T47D (cell line): ENCODE data around the gene GADL1.

Experiments
- DNase-seq, 2 experiments: peaks; one replicate each; pipeline versions ENCODE4 v3.0.0 to v3.0.0-alpha.2; 2011 to 2012; ENCODE audit warnings: low read depth in 1 of 2, low spot score in 1 of 2
- JUND ChIP-seq: IDR thresholded peaks from 2 replicates; pipeline ENCODE4 v1.6.1; 2012; ENCODE audit warnings: low read depth
- in situ Hi-C: cut with HindIII; loops from 2 replicates; pipeline ENCODE4 v1.10.0; 2016; ENCODE audit warnings: low sequenced_read_pairs, low pct_unique_long_range_greater_than_20kb

GADL1 gene

GRCh38 chr3:30777426-30778113 lies 116.9 kb downstream of the GADL1 start:
- TF ChIP-seq JUND, result no peak
- DNase-seq, result no peak
- in situ Hi-C loops, result no loop called here

- TF ChIP-seq JUND, result no peak
- no peak for DNase-seq
- in situ Hi-C loops, result no loop called here
Observed at GRCh38 chr3:30776186-30776815, 118.2 kb downstream of the GADL1 start.

GRCh38 chr3:30775040-30775439 lies 119.4 kb downstream of the GADL1 start:
- no peak for TF ChIP-seq JUND
- in situ Hi-C loops, result no loop called here

DNA sequence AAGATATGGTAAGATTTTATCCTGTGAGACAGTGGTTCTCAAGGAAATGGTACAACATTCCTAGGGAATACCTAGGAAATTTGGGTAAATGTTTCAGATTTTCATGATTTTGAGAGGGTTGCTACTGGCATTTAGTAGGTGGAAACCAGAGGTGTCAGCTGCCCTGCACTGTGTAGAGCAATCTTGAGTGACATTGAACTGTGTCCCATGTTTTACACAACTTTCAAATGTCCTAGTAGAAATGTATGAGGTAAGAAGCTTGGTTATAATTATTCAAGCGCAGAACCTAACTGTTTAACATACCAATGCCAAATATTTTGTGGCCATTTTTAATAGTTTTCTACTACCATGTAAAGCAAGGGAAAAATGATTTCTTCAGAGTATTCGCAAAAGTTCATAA lies 120.4 kb downstream of the GADL1 start:
- no peak for TF ChIP-seq JUND
- in situ Hi-C loops, result no loop called here
- DNase-seq, result no peak

More at GRCh38 chr3:30775040-30775439, 119.4 kb downstream of the GADL1 start:
- no peak for DNase-seq

DNA sequence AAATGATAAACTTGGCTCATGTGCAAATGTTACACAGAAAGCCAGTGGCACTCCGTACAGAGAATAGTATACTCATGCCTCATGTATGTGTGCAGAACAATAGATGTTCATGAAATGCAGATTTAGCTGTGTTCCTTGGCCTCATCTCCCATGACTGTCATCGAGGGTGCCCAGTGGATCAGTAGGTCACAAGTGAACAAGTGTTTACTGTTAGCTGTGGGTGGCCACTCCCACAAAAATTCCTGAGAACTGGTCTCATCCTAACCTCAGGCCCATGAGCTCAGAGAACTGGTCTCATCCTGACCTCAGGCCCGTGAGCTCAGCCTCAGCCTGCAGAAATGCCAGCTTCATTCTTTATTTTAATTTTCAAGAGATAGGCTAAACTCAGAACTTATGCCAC lies 124.1 kb downstream of the GADL1 start:
- in situ Hi-C loops, result no loop called here
- DNase-seq, result peak in 1 of 2 experiments; percentile 54

DNA sequence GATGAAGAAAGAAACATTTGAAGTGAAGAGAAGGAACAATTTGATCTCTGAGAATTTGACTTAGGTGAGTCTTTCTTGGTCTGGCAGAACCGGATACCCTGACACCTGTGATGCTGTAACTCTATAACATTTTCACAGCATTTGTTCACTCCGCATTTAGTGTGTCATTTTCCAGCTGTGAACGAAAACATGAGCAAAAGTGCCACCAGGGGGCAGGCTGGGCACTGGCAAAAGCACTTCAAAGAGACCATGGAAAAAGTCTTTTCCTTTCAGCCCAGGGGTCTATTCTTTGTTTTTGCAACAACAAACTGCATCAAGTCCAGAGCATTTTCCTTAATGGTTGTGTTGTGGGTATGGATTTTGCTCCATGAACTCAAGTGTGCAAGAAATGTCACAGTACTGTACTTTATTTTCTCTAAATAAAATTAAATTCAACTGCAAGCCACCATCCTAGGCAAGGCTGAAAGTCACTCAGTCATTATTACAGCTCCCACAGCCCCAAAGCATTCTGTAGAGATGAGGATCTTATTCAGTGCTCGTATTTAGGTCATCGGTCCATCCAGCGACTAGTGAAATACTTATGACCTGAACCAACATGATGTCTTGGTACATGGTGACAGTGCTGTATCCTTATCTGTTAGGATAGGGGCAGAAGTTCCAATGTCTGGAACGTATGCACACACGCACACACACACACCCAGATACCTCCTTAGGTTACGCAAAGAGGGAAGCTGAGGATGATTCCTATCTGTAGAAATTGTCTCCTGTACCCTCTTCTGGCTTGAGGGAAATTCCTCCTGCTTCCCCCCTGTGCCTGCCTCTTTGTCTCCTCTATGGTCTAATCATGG lies 125.5 kb downstream of the GADL1 start:
- peak in 1 of 2 experiments; percentile 57 for DNase-seq
- TF ChIP-seq JUND, result no peak
- in situ Hi-C loops, result no loop called here

More for the DNA sequence above, 124.1 kb downstream of the GADL1 start:
- no peak for TF ChIP-seq JUND

GRCh38 chr3:30768046-30768445 lies 126.4 kb downstream of the GADL1 start:
- no peak for TF ChIP-seq JUND
- no peak for DNase-seq
- in situ Hi-C loops, result no loop called here

DNA sequence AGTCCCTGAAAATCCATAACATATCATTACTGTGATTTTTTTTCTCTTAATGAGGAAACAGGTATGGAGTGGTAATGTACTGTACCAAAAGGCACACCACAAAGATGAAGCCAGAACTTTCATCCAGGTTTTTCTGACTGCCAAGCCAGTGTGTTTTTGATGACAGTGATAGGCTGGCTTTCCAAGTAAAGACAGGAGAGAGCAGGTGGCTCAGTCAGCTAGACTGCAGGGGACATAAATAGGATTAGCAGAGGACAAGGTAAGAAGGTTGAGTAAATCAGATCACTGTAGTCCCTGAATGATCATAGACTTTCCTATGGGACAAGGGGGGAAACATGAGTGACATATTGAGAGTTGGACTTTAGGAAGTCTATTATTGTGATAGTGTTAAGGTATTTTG lies 127.9 kb downstream of the GADL1 start:
- in situ Hi-C loops, result no loop called here
- DNase-seq, result no peak
- no peak for TF ChIP-seq JUND

DNA sequence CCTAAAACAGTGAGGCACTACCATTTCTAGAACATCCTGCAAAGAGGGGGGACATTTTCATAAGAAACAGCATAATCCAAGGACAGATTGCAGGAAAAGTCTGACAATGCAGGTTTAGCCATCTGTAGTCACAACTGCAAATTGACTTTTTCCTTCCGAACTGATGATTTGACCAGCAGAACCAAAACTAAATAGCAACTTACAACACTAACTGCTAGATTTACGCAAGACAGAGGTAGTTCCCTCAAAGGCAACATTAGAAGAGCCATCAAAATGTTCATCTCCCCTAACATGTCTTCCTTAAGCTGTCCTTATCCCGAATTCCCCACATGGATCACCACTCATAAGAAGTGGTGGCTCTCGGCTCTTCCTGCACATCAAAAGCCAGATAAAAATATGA lies 129.6 kb downstream of the GADL1 start:
- no peak for DNase-seq
- in situ Hi-C loops, result no loop called here
- TF ChIP-seq JUND, result no peak

DNA sequence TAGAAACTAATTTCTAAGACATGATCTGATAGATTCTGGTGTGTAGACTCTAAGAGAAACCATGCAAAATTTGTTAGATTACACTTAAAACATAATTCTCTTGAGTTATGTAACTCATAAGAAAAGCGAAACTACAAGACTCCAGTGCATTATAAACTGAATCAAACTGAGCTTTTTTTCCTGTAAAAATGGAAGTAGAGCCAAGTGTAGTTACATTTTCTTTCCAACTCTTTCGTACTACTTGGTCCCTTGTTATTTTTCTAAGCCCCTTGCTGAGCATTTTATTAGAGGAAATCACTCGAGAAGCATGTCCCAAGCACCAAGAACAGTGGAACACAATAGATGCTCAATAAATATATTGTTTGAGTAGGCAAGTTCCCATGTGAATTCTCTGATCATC lies 130.2 kb downstream of the GADL1 start:
- in situ Hi-C loops, result no loop called here
- no peak for DNase-seq
- TF ChIP-seq JUND, result no peak

- DNase-seq, result no peak
- no peak for TF ChIP-seq JUND
- in situ Hi-C loops, result no loop called here
Observed at GRCh38 chr3:30761374-30761773, 133.1 kb downstream of the GADL1 start.

GRCh38 chr3:30760737-30761136 lies 133.7 kb downstream of the GADL1 start:
- TF ChIP-seq JUND, result no peak
- in situ Hi-C loops, result no loop called here
- no peak for DNase-seq
